Mammary epithelial cell (primary cell): ENCODE measurements around the gene FAM180A.

Experiments used
- EZH2 ChIP-seq: IDR thresholded peaks from 2 replicates; pipeline ENCODE4 v1.6.1; 2012; ENCODE audit warnings: low read length, inconsistent platforms, borderline replicate concordance
- TF ChIP-seq, protein P1 (sequence below), 2 donors: IDR thresholded peaks in 1 of 2; conservative IDR thresholded peaks in 1 of 2; 2 replicates each; pipeline ENCODE4 v1.5.1; 2011 to 2012; ENCODE audit warnings: inconsistent platforms in 2 of 2, low read length in 2 of 2, mild to moderate bottlenecking in 2 of 2, control low read depth in 1 of 2, low read depth in 1 of 2; ENCODE audit not compliant: insufficient read depth in 1 of 2; ENCODE audit errors: extremely low read depth in 1 of 2

DNA sequence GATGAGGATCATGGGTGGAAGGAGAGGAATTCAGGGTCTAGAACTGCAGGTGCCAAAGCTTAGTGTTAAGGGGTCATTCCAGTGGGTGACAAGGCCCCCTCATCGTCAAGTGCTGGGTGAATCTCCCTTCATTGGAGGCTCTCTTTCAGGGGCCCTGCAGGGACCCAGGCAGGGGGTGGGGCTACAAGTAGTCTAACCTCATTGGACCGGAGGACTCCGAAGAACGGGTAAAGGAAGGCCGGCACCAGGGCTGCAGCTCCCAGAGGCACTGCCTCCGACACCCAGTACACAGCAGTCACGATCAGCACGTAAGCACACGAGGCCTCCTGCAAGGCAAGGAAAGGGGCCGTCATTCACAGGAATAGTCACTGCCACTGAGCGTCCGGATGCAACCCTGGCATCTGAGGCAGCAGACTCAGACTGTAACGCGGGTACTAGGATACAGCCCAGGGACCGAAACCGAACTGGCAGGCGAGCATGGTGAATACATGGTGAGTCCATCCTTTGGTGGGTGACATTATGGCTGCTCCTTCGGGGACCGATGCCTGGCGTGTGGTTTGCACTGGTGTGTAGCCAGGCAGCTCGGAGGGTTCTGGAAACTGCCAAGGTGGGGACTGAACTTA lies 27.3 kb downstream of the FAM180A start:
- TF ChIP-seq, protein P1, sequence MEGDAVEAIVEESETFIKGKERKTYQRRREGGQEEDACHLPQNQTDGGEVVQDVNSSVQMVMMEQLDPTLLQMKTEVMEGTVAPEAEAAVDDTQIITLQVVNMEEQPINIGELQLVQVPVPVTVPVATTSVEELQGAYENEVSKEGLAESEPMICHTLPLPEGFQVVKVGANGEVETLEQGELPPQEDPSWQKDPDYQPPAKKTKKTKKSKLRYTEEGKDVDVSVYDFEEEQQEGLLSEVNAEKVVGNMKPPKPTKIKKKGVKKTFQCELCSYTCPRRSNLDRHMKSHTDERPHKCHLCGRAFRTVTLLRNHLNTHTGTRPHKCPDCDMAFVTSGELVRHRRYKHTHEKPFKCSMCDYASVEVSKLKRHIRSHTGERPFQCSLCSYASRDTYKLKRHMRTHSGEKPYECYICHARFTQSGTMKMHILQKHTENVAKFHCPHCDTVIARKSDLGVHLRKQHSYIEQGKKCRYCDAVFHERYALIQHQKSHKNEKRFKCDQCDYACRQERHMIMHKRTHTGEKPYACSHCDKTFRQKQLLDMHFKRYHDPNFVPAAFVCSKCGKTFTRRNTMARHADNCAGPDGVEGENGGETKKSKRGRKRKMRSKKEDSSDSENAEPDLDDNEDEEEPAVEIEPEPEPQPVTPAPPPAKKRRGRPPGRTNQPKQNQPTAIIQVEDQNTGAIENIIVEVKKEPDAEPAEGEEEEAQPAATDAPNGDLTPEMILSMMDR (conservative IDR thresholded peaks at IDR 0.05 in 1 of 2, IDR thresholded peaks at IDR 0.05 in 1 of 2; ENCODE audit: extremely low read depth in 1 of 2, insufficient read depth in 1 of 2, low read depth in 1 of 2, low read length in 2 of 2): no peak
- TF ChIP-seq EZH2: no peak
